RPMI8226 (cell line): ENCODE results near the gene TEX13B.
A peak's percentile ranks its signal among the peaks of the same experiment; 100 is the strongest.
"Not testable (repeated sequence)": the region's sequence is repeated elsewhere in the genome, so short reads cannot be mapped to it uniquely, and the experiment has no call there.

ENCODE experiments used
- DNase-seq: peaks from one replicate; pipeline ENCODE4 v3.0.0-alpha.2; 2015

Gene TEX13B

GRCh38 chrX:107982356-107982755 lies at the start of gene TEX13B:
TSS of gene TEX13B (minus strand) at chrX:107982370. CDS start at chrX:107982127, 243 bp downstream.
- no peak for DNase-seq

GRCh38 chrX:108029928-108030711 lies 48.0 kb upstream of the TEX13B start:
- DNase-seq: no peak

GRCh38 chrX:108028854-108029253 lies 46.7 kb upstream of the TEX13B start:
- no peak for DNase-seq

GRCh38 chrX:108025954-108026600 lies 43.9 kb upstream of the TEX13B start:
- no peak for DNase-seq

GRCh38 chrX:108025376-108025775 lies 43.2 kb upstream of the TEX13B start:
- no peak for DNase-seq

- DNase-seq: no peak
These were observed 40.4 kb upstream of the TEX13B start for GRCh38 chrX:108022491-108023089.

GRCh38 chrX:108020631-108021030 lies 38.5 kb upstream of the TEX13B start:
- peak; percentile 11 for DNase-seq

- DNase-seq: no peak
These were observed 37.3 kb upstream of the TEX13B start for GRCh38 chrX:108019382-108019875.

GRCh38 chrX:108018656-108019381 lies 36.6 kb upstream of the TEX13B start:
- DNase-seq: no peak

- DNase-seq: peak; percentile 37
These were observed 19.1 kb upstream of the TEX13B start for GRCh38 chrX:108001218-108001814.

GRCh38 chrX:108000751-108001150 lies 18.6 kb upstream of the TEX13B start:
- DNase-seq: no peak

GRCh38 chrX:107996124-107996523 lies 14.0 kb upstream of the TEX13B start:
- no peak for DNase-seq

GRCh38 chrX:107985033-107985432 lies 2.9 kb upstream of the TEX13B start:
- no peak for DNase-seq

- DNase-seq: no peak
These were observed 2.6 kb downstream of the TEX13B start for GRCh38 chrX:107979534-107979933.

GRCh38 chrX:107978707-107979307 lies 3.4 kb downstream of the TEX13B start:
- peak; percentile 28 for DNase-seq

GRCh38 chrX:107978071-107978470 lies 4.1 kb downstream of the TEX13B start:
- DNase-seq: no peak

- no peak for DNase-seq
These were observed 10.5 kb downstream of the TEX13B start for GRCh38 chrX:107971636-107972035.

- no peak for DNase-seq
These were observed 12.1 kb downstream of the TEX13B start for GRCh38 chrX:107970073-107970472.

- no peak for DNase-seq
These were observed 13.5 kb downstream of the TEX13B start for GRCh38 chrX:107968623-107969022.

GRCh38 chrX:107955337-107955736 lies 26.8 kb downstream of the TEX13B start:
- DNase-seq: not testable (repeated sequence)

GRCh38 chrX:107940095-107940494 lies 42.1 kb downstream of the TEX13B start:
- no peak for DNase-seq

- no peak for DNase-seq
These were observed 45.8 kb downstream of the TEX13B start for GRCh38 chrX:107936434-107936730.
